ENCODE measurements around the gene ELMO3. TPM values are rescaled to one million over a fixed set of nuclear protein-coding genes. Genes with fewer than 3 reads are reported as not detected.

ELMO3 gene
- total RNA-seq (10 to 100 TPM; 14.8 to 21.2 TPM), polyA plus RNA-seq (ENCODE audit: insufficient read length in 6 of 6) (1 to 10 TPM; 4.9 to 9.6 (median 6.8) TPM)
- long read RNA-seq, donor 1, partial matches to known transcripts, result 6 of 6 reads
- long read RNA-seq, donor 1, other reads (novel, unspliced or antisense), result 0 of 6 reads
- long read RNA-seq, donor 2, partial matches to known transcripts, result 0 of 2 reads
- long read RNA-seq, donor 2, other reads (novel, unspliced or antisense), result 0 of 2 reads
- long read RNA-seq, donor 3, result 0 reads
- long read RNA-seq, donor 4, partial matches to known transcripts, result 0 of 2 reads
- long read RNA-seq, donor 4, other reads (novel, unspliced or antisense), result 0 of 2 reads
- long read RNA-seq, donor 5, partial matches to known transcripts, result 0 of 2 reads
- long read RNA-seq, donor 5, other reads (novel, unspliced or antisense), result 0 of 2 reads
- long read RNA-seq, donor 6, result 0 reads
- long read RNA-seq, donor 7, partial matches to known transcripts, result 0 of 1 reads
- long read RNA-seq, donor 7, other reads (novel, unspliced or antisense), result 0 of 1 reads
- long read RNA-seq, donor 8, partial matches to known transcripts, result 0 of 2 reads
- long read RNA-seq, donor 8, other reads (novel, unspliced or antisense), result 0 of 2 reads
- long read RNA-seq, donor 9, result 0 reads
- long read RNA-seq, donor 10, partial matches to known transcripts, result 0 of 1 reads
- long read RNA-seq, donor 10, other reads (novel, unspliced or antisense), result 0 of 1 reads
- long read RNA-seq, donor 11, result 0 reads
- long read RNA-seq, donor 12, partial matches to known transcripts, result 0 of 3 reads
- long read RNA-seq, donor 12, other reads (novel, unspliced or antisense), result 0 of 3 reads

- intact Hi-C loops (cut with DNase I), result no loop called here
- peaks cover 3 to 41% of the 10 kb centered on the region in 2 donors for H3K4me1 ChIP-seq
- TF ChIP-seq CTCF (IDR thresholded peaks at IDR 0.05), result peak in 1 of 2 donors; percentile 26
- ATAC-seq (peak; percentile 92), DNase-seq (peak in 2 of 4 donors; percentile 69 to 87)
- no peaks in the 10 kb centered on the region for H3K27me3 ChIP-seq
- H3K36me3 ChIP-seq, result peaks cover 0 to 98% of the 10 kb centered on the region in 2 donors
- H3K4me3 ChIP-seq, result peak within 1 kb of the TSS; percentile 27 to 42
- H3K9me3 ChIP-seq, result no peaks in the 10 kb centered on the region
- H3K27ac ChIP-seq, result peak within 1 kb of the TSS; percentile 61 to 67
These were observed at the start of gene ELMO3 for GRCh38 chr16:67199011-67199807. TSS of gene ELMO3 (plus strand) at chr16:67199131. CDS start at chr16:67199327, 196 bp downstream.

- ATAC-seq, result no peak
- H3K27ac ChIP-seq, result peak overlapping the region in 1 of 2 donors; percentile 87
These were observed 49.5 kb upstream of the ELMO3 start for GRCh38 chr16:67149276-67150046.

GRCh38 chr16:67150047-67150832 lies 48.7 kb upstream of the ELMO3 start:
- no peaks in the 10 kb centered on the region for H3K9me3 ChIP-seq
- DNase-seq (peak in 2 of 4 donors; percentile 69 to 87), ATAC-seq (peak; percentile 75)
- H3K4me1 ChIP-seq, result peaks cover 4 to 33% of the 10 kb centered on the region in 2 donors
- peak overlapping the region; percentile 73 to 87 for H3K27ac ChIP-seq
- peaks cover 0 to 55% of the 10 kb centered on the region in 2 donors for H3K36me3 ChIP-seq
- H3K4me3 ChIP-seq, result peak overlapping the region; percentile 55 to 59
- intact Hi-C loops (cut with DNase I), result loop anchor here in 1 of 2 donors (10.0 kb wide), 1 partner anchor 135 kb away; no protein-coding TSS in a partner anchor
- TF ChIP-seq CTCF (IDR thresholded peaks at IDR 0.05), result no peak
- peaks cover 0 to 39% of the 10 kb centered on the region in 2 donors for H3K27me3 ChIP-seq

More at GRCh38 chr16:67149276-67150046, 49.5 kb upstream of the ELMO3 start:
- Histone ChIP-seq H3K4me1 (peaks cover 0 to 26% of the 10 kb centered on the region in 2 donors), H3K4me3 (peak overlapping the region in 1 of 2 donors; percentile 59), H3K36me3 (peaks cover 0 to 59% of the 10 kb centered on the region in 2 donors), H3K9me3 (no peaks in the 10 kb centered on the region), H3K27me3 (peaks cover 0 to 32% of the 10 kb centered on the region in 2 donors)
- TF ChIP-seq CTCF (IDR thresholded peaks at IDR 0.05), result no peak
- DNase-seq, result no peak
- intact Hi-C loops (cut with DNase I), result loop anchor here in 1 of 2 donors (10.0 kb wide), 1 partner anchor 135 kb away; no protein-coding TSS in a partner anchor

Data from left lung (tissue), 14 donors.